KMS-11 (cell line): ENCODE measurements around the gene SIX2.

Experiments used
- H2AFZ ChIP-seq: fragments of 200-600 bp; sonication (generic); 2 replicates; pipeline ENCODE4 v1.6.1; 2016; ENCODE audit warnings: antibody characterized with exemption, mixed run types, low read depth
- H3K27ac ChIP-seq: fragments of 200-600 bp; sonication (generic); 2 replicates; pipeline ENCODE4 v1.6.1; 2016; ENCODE audit warnings: mild to moderate bottlenecking, mixed run types
- H3K27me3 ChIP-seq: fragments of 200-600 bp; sonication (generic); 2 replicates; pipeline ENCODE4 v1.6.1; 2017; ENCODE audit warnings: mild to moderate bottlenecking, low read depth, mixed run types, moderate library complexity; ENCODE audit not compliant: insufficient read depth
- H3K36me3 ChIP-seq: fragments of 200-600 bp; sonication (generic); 2 replicates; pipeline ENCODE4 v1.6.1; 2017; ENCODE audit warnings: mild to moderate bottlenecking, mixed run types; ENCODE audit not compliant: insufficient read depth
- H3K4me1 ChIP-seq: fragments of 200-600 bp; sonication (generic); 2 replicates; pipeline ENCODE4 v1.6.1; 2016; ENCODE audit warnings: mild to moderate bottlenecking, low read depth, mixed run types; ENCODE audit not compliant: poor library complexity, severe bottlenecking
- H3K4me2 ChIP-seq: fragments of 200-600 bp; sonication (generic); 2 replicates; pipeline ENCODE4 v1.7.0; 2016; ENCODE audit warnings: mild to moderate bottlenecking, mixed run types
- H3K4me3 ChIP-seq: fragments of 200-600 bp; sonication (generic); IDR thresholded peaks from 2 replicates; pipeline ENCODE4 v1.6.1; 2017; ENCODE audit warnings: low read depth, low read length, mixed read lengths; ENCODE audit not compliant: insufficient read depth
- H3K79me2 ChIP-seq: fragments of 200-600 bp; sonication (generic); 2 replicates; pipeline ENCODE4 v1.6.1; 2016; ENCODE audit warnings: low read depth, mixed run types; ENCODE audit not compliant: insufficient read depth
- H3K9ac ChIP-seq: fragments of 200-600 bp; sonication (generic); 2 replicates; pipeline ENCODE4 v1.6.1; 2016; ENCODE audit warnings: mild to moderate bottlenecking, mixed run types
- H4K20me1 ChIP-seq: fragments of 200-600 bp; sonication (generic); 2 replicates; pipeline ENCODE4 v1.6.1; 2016; ENCODE audit warnings: mild to moderate bottlenecking, mixed run types; ENCODE audit not compliant: insufficient read depth
- CTCF ChIP-seq: fragments of 200-600 bp; sonication (generic); conservative IDR thresholded peaks from 2 replicates; pipeline ENCODE4 v1.6.1; 2017; ENCODE audit warnings: low read depth, mild to moderate bottlenecking, antibody characterized with exemption, low read length, moderate library complexity, mixed read lengths

Gene SIX2

GRCh38 chr2:45010702-45011012 lies 1.4 kb upstream of the SIX2 start:
- H3K27me3 ChIP-seq: no peaks in the 10 kb centered on the region
- H3K4me2 ChIP-seq: no peak overlapping the region

GRCh38 chr2:45009928-45010701 lies 863 bp upstream of the SIX2 start:
- H3K27me3 ChIP-seq: no peaks in the 10 kb centered on the region
- no peak overlapping the region for H3K27ac ChIP-seq
- H2AFZ ChIP-seq: peak overlapping the region; percentile 63
- H3K9ac ChIP-seq: peak overlapping the region; percentile 73; the same call in 1 of the 2 replicates
- H3K36me3 ChIP-seq: no peaks in the 10 kb centered on the region
- H3K4me3 ChIP-seq: no peak overlapping the region
- peaks cover 15% of the 10 kb centered on the region; the same call in 1 of the 2 replicates for H3K79me2 ChIP-seq
- no peaks in the 10 kb centered on the region for H3K4me1 ChIP-seq
- H4K20me1 ChIP-seq: no peaks in the 10 kb centered on the region
- H3K4me2 ChIP-seq: peak overlapping the region; percentile 74
- no peak for TF ChIP-seq CTCF

More at GRCh38 chr2:45010702-45011012, 1.4 kb upstream of the SIX2 start:
- H3K9ac ChIP-seq: no peak overlapping the region
- H3K36me3 ChIP-seq: no peaks in the 10 kb centered on the region
- H2AFZ ChIP-seq: no peak overlapping the region
- H3K79me2 ChIP-seq: peaks cover 15% of the 10 kb centered on the region; the same call in 1 of the 2 replicates
- H4K20me1 ChIP-seq: no peaks in the 10 kb centered on the region
- H3K27ac ChIP-seq: no peak overlapping the region
- TF ChIP-seq CTCF: no peak
- no peak overlapping the region for H3K4me3 ChIP-seq
- H3K4me1 ChIP-seq: no peaks in the 10 kb centered on the region

- H2AFZ ChIP-seq: peak overlapping the region; percentile 63
- H4K20me1 ChIP-seq: no peaks in the 10 kb centered on the region
- H3K4me2 ChIP-seq: peak overlapping the region; percentile 74
- peak overlapping the region; percentile 73 for H3K9ac ChIP-seq
- H3K4me1 ChIP-seq: no peaks in the 10 kb centered on the region
- no peaks in the 10 kb centered on the region for H3K27me3 ChIP-seq
- no peak for TF ChIP-seq CTCF
- no peaks in the 10 kb centered on the region for H3K36me3 ChIP-seq
- peak overlapping the region; percentile 59 for H3K27ac ChIP-seq
- H3K79me2 ChIP-seq: peaks cover 15% of the 10 kb centered on the region; the same call in 1 of the 2 replicates
- peak overlapping the region; percentile 57 for H3K4me3 ChIP-seq
Observed at GRCh38 chr2:45008296-45009129, 739 bp downstream of the SIX2 start.

- H3K27me3 ChIP-seq: no peaks in the 10 kb centered on the region
- peak overlapping the region; percentile 57 for H3K4me3 ChIP-seq
- H2AFZ ChIP-seq: no peak overlapping the region; the same call in 1 of the 2 replicates
Observed at GRCh38 chr2:45007961-45008295, 1.3 kb downstream of the SIX2 start.

More at GRCh38 chr2:45007961-45008295, 1.3 kb downstream of the SIX2 start:
- no peak overlapping the region for H3K27ac ChIP-seq
- peaks cover 15% of the 10 kb centered on the region; the same call in 1 of the 2 replicates for H3K79me2 ChIP-seq
- H4K20me1 ChIP-seq: no peaks in the 10 kb centered on the region
- H3K4me1 ChIP-seq: no peaks in the 10 kb centered on the region
- TF ChIP-seq CTCF: no peak
- no peaks in the 10 kb centered on the region for H3K36me3 ChIP-seq
- peak overlapping the region; percentile 73; the same call in 1 of the 2 replicates for H3K9ac ChIP-seq
- peak overlapping the region; percentile 51 for H3K4me2 ChIP-seq
